ENCODE data around the gene ARHGAP32.
A peak's percentile ranks its signal among the peaks of the same experiment; 100 is the strongest.

Gene ARHGAP32

GRCh38 chr11:129192150-129192549 lies at the start of gene ARHGAP32:
ARHGAP32 (minus strand) TSS chr11:129192325; CDS start chr11:129192198, 127 bp downstream.
- no peak for DNase-seq (ENCODE audit: low read depth in 2 of 2)

GRCh38 chr11:129239207-129239606 lies 47.1 kb upstream of the ARHGAP32 start:
- no peak for DNase-seq (ENCODE audit: low read depth in 2 of 2)

- no peak for DNase-seq (ENCODE audit: low read depth in 2 of 2)
These were observed 45.9 kb upstream of the ARHGAP32 start for GRCh38 chr11:129237880-129238638.

GRCh38 chr11:129237456-129237855 lies 45.3 kb upstream of the ARHGAP32 start:
- no peak for DNase-seq (ENCODE audit: low read depth in 2 of 2)

- DNase-seq (ENCODE audit: low read depth in 2 of 2): no peak
These were observed 44.7 kb upstream of the ARHGAP32 start for GRCh38 chr11:129236850-129237249.

- no peak for DNase-seq (ENCODE audit: low read depth in 2 of 2)
These were observed 42.9 kb upstream of the ARHGAP32 start for GRCh38 chr11:129234978-129235377.

GRCh38 chr11:129230006-129230405 lies 37.9 kb upstream of the ARHGAP32 start:
- no peak for DNase-seq (ENCODE audit: low read depth in 2 of 2)

GRCh38 chr11:129226207-129226798 lies 34.2 kb upstream of the ARHGAP32 start:
- DNase-seq (ENCODE audit: low read depth in 2 of 2): no peak

- no peak for DNase-seq (ENCODE audit: low read depth in 2 of 2)
These were observed 33.1 kb upstream of the ARHGAP32 start for GRCh38 chr11:129225190-129225589.

GRCh38 chr11:129224538-129224937 lies 32.4 kb upstream of the ARHGAP32 start:
- DNase-seq (ENCODE audit: low read depth in 2 of 2): no peak

- DNase-seq (ENCODE audit: low read depth in 2 of 2): peak; percentile 25 to 31
These were observed 31.6 kb upstream of the ARHGAP32 start for GRCh38 chr11:129223701-129224149.

GRCh38 chr11:129223260-129223659 lies 31.1 kb upstream of the ARHGAP32 start:
- DNase-seq (ENCODE audit: low read depth in 2 of 2): no peak

- DNase-seq (ENCODE audit: low read depth in 2 of 2): no peak
These were observed 30.0 kb upstream of the ARHGAP32 start for GRCh38 chr11:129222158-129222557.

- DNase-seq (ENCODE audit: low read depth in 2 of 2): no peak
These were observed 23.6 kb upstream of the ARHGAP32 start for GRCh38 chr11:129215506-129216245.

- DNase-seq (ENCODE audit: low read depth in 2 of 2): no peak
These were observed 22.7 kb upstream of the ARHGAP32 start for GRCh38 chr11:129214710-129215295.

- no peak for DNase-seq (ENCODE audit: low read depth in 2 of 2)
These were observed 21.1 kb upstream of the ARHGAP32 start for GRCh38 chr11:129213261-129213660.

GRCh38 chr11:129211397-129211796 lies 19.3 kb upstream of the ARHGAP32 start:
- DNase-seq (ENCODE audit: low read depth in 2 of 2): no peak

GRCh38 chr11:129210831-129211181 lies 18.7 kb upstream of the ARHGAP32 start:
- DNase-seq (ENCODE audit: low read depth in 2 of 2): no peak

- DNase-seq (ENCODE audit: low read depth in 2 of 2): no peak
These were observed 18.0 kb upstream of the ARHGAP32 start for GRCh38 chr11:129209891-129210830.

GRCh38 chr11:129208863-129209262 lies 16.7 kb upstream of the ARHGAP32 start:
- DNase-seq (ENCODE audit: low read depth in 2 of 2): no peak

GRCh38 chr11:129204150-129204838 lies 12.2 kb upstream of the ARHGAP32 start:
- DNase-seq (ENCODE audit: low read depth in 2 of 2): no peak
